HG03060 (cell line): ENCODE results near the gene PRCC.
"Not testable (repeated sequence)": the region's sequence is repeated elsewhere in the genome, so short reads cannot be mapped to it uniquely, and the experiment has no call there.

Experiments
- ATAC-seq: cut with Tn5 transposase; IDR thresholded peaks from one replicate; pipeline ENCODE4 v1.9.1; 2021; ENCODE audit warnings: low read depth, moderate number of reproducible peaks; ENCODE audit not compliant: unreplicated experiment

PRCC gene

DNA sequence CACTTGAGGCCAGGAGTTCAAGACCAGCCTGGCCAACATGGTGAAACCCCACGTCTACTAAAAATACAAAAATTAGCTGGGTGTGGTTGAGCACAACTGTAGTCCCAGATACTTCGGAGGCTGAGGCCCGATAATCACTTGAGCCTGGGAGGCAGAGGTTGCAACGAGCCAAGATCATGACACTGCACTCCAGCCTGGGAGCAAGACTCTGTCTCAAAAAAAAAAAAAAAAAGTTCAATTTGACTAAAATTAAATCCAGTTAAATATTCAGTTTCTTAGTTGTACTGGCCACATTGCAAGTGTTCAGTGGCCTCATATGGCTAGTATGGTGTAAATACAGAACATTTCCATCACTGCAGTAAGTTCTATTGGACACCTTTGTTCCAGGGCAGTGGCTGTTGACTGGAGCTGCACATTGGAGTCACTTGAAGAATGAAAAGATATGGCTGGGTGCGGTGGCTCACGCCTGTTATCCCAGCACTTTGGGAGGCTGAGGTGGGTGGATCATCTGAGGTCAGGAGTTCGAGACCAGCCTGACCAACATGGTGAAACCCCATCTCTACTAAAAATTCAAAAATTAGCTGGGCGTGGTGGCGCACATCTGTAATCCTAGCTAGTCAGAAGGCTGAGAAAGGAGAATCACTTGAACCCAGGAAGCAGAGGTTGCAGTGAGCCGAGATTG, 9.6 kb upstream of the PRCC start:
- ATAC-seq: not testable (repeated sequence)

DNA sequence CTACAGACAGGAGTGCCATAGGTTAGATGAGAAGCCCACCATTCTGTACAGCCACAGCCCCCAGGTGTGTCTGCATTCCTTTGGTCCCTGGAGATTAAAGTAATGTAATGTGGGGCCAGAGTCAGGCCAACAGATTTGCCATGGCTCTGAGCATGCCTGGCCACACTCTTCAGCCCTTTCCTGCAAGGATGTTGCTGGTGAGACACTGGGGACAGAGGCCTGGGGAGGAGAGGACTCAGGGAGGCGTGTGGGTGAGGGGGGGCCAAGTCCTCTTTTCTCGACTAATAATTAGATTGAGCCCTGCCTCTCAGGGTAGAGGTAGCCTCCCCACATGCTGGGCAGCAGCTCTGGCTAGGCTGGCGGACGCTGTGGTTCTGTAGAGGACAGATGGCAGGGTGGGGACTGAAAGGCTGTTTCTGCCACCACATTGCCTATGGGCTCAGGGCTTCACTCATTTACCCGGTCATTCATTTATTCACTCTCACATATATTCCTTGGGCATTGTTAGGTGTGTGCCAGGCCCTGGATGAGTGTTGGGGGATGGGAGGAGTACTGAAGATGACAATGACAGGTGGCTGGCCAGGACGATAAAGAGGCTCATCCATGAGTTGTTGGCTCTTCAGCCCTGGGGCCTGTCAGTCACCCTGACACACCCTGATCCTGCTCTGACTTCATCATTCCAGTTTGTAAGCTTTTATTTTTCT, 7.1 kb upstream of the PRCC start:
- ATAC-seq: no peak

GRCh38 chr1:156760796-156761104, 6.6 kb upstream of the PRCC start:
- ATAC-seq: no peak

- ATAC-seq: not testable (repeated sequence)
Measured at GRCh38 chr1:156765136-156765535, 2.2 kb upstream of the PRCC start.

GRCh38 chr1:156765666-156766065, 1.7 kb upstream of the PRCC start:
- no peak for ATAC-seq

- no peak for ATAC-seq
Measured at GRCh38 chr1:156766298-156767100, 836 bp upstream of the PRCC start.

GRCh38 chr1:156767879-156768604, 707 bp downstream of the PRCC start:
- no peak for ATAC-seq

DNA sequence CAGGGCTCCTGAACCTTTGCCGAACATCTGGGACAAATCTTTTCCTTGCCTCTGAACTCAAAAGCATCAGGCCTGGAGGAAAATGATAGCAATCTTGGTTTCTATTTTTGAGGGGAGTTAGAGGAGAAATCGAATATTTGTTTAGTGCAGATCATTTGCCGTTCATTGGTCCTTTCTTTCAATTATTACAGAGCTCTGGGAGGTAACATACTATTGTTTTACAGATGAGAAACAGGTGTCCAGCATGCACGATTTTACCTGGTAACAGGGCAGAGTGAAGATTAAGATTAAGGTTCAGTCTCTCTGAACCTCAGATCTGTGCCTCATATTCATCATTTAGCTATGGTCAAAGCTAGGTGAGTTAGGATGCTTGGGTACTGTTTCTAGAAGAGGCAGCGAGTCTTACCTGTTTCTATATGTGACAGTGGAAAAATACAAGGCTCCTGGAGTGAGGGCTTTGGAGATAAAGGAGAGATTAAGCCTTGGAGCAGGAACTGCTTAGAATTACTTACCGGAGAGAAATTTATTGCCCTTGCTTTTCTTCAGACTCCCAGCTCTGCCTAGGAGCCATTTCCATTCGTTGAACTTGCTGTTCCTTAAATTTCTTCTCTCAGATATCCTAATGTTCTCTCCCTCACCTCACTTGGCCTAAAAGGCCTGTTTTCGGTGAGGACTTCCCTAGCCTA, 1.4 kb downstream of the PRCC start:
- no peak for ATAC-seq

- ATAC-seq: no peak
Measured at GRCh38 chr1:156772222-156772621, 4.9 kb downstream of the PRCC start.

- ATAC-seq: no peak
Measured at GRCh38 chr1:156772728-156773497, 5.6 kb downstream of the PRCC start.

DNA sequence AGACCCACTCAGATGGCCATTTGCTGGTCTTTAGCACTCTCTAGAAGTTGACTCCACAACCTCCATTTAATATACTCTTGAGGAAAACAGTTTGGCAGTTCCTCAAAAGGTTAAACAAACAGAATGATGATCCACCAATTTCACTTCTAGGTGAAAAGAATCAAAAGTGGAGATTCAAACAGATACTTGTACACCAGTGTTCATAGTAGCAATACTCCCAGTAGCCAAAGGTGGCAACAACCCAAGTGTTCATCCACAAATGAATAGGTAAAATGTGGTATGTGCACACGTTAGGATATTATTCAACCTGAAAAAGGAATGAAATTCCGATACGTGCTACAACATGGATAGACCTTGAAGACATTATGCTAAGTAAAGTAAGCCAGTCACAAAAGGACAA, 6.3 kb downstream of the PRCC start:
- ATAC-seq: no peak

DNA sequence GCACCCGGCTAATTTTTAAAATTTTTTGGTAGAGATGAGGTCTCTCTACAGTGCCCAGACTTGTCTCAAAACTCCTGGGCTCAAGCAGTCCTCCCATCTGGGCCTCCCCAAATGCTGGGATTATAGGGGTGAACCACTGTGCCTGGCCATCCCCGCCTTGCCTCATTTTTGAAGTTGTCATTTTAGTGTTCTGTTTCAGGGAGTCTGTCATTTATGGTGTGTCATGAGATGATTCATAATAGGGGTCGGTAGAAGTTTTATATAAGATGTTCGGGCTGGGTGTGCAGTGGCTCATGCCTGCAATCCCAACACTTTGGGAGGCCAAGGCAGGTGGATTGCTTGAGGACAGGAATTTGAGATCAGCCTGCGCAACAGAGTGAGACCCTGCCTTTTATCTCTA, 8.5 kb downstream of the PRCC start:
- ATAC-seq: no peak

DNA sequence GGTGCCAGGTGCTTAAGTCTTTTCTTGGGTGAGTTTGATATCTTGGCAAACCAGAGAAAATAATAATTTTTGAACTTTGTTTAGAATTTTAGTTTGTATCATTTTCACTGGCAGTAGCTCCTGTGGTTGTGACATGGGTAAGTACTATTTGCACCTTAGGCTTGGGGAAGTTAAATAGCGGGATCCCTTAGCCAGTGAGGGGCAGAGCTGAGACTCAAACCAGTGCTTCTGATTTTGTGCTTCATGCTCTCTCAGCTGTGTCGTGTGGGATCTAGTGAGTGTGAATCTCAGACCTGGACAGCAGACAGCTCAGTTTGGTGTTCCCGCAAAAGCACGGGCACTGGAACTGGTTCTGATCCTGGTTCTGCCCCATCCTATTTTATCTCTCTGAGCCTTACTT, 9.6 kb downstream of the PRCC start:
- ATAC-seq: no peak

- no peak for ATAC-seq
Measured at GRCh38 chr1:156777573-156777972, 10.2 kb downstream of the PRCC start.

GRCh38 chr1:156781585-156782186, 14.4 kb downstream of the PRCC start:
- ATAC-seq: no peak

DNA sequence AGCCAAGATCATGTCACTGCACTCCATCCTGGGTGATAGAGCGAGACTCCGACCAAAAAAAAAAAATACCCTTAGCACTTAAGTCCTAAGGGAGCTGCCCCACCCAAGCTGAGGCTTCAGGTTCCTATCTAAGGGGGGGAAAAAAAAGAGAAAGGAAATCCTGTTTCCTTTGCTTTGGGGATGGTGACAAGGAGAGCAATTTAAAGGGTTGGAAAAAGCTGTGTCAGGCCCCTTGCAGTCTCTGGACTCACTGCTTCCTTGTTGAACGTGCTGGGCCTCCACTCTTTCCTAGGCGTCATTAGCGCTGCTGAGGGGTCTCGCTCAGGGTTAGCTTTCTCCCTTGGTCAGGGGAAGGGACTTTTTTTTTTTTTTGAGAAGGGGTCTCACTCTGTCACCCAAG, 18.1 kb downstream of the PRCC start:
- no peak for ATAC-seq

DNA sequence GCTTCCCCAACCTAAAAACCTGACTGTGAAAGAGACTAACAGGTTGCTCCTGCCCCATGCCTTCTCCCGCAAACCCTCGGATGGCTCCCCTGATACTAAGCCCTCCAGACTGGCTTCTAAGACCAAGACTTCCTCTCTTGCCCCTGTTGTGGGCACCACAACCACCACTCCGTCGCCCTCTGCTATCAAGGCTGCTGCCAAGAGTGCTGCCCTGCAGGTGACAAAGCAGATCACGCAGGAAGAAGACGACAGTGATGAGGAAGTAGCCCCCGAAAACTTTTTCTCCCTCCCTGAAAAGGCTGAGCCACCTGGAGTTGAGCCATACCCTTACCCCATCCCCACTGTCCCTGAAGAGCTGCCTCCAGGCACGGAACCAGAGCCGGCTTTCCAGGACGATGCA, 19.3 kb downstream of the PRCC start:
- no peak for ATAC-seq

DNA sequence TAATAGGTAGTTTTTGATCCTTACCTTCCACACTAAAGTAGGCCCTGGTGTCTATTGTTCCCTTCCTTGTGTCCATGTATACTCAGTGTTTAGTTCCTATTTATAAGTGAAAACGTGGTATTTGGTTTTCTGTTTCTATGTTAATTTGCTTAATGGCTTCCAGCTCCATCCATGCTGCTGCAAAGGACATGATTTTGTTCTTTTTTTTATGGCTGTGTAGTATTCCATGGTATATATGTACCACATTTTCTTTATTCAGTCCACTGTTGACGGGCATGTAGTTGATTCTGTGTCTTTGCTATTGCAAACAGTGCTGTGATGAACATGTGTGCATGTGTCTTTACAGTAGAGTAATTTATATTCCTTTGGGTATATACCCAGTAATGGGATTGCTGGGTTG, 20.8 kb downstream of the PRCC start:
- no peak for ATAC-seq

DNA sequence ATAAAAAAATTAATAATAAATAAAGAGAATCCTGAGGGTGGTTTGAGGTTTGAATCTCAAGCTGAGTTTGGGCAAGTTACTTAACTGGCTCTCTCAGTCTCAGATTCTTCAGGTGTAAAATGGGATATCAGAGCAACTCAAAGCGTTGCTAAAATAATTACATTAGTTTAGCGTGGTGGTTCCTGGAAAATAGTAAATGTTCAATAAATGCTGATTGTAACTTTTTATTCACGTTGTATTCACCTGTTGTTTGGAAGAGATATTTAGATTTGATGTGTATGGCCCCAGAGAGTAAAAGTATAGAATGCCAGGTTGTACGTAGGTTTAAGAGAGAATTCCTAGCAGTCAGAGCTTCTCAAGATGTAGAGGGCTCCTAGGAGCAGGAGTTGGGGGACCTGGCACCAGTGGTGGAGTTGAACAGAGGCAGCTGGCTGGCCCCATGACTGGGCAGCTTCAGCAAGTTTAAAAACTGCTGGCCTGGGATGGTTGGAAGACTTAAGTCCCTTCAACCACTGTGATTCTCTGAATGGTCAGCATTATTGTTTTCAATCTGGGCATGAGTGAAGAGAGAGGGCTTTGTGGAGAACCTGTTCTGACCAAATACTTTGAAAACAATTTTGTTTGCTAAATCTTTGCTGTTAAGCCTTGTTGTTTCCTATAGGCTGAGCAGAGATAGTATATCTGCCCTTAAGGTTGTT, 22.4 kb downstream of the PRCC start:
- no peak for ATAC-seq
